GM19463 (cell line): ENCODE results near the gene OR13C5.

ENCODE experiments used
- ATAC-seq: cut with Tn5 transposase; IDR thresholded peaks from one replicate; pipeline ENCODE4 v1.9.1; 2021; ENCODE audit warnings: mild to moderate bottlenecking, moderate library complexity; ENCODE audit not compliant: unreplicated experiment

Gene OR13C5

DNA sequence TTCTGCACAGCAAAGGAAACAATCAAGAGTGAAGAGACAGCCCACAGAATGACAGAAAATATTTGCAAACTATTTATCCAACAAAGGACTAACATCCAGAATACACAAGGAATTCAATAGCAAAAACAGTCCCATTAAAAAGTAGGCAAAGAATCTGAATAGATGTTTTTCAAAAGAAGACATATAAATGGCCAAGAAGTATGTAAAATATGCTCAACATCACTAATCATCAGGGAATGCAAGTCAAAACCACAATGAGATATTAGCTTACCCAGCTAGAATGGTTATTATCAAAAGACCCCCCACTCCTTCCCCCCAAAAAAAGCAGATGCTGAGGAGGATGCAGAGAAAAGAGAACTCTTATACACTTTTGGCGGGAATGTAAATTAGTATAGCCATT, 43.7 kb downstream of the OR13C5 start:
- no peak for ATAC-seq

DNA sequence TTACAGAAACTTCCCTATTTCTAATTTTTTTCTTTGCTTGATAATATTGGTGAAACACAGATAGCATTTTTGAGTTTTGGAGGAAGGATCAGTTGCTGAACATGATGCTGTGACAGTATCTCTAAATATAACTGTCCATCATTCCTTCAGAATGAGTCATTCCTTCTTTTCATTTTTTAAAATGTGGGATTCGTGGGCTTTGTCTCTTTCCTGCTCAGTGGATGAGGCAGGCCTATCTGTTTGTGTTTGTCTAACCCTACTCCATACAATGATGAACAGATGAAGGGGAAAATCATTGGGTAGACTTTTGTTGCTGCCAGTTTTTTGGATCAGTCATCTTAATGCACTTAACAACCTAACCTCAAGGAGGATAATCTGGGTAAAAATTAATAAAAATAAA, 46.0 kb downstream of the OR13C5 start:
- no peak for ATAC-seq
